Caco-2 (cell line): ENCODE measurements around the gene RASEF. TPM values are rescaled to one million over a fixed set of nuclear protein-coding genes. Genes with fewer than 3 reads are reported as not detected.

Experiments used
- BruUV-seq: library from RNA; stranded (reverse); fragments of 400-500 nt; replicated peaks from 2 replicates; lab custom pipeline; 2021; lab: Mats Ljungman, UMichigan
- CTCF ChIA-PET: fragments of 300-600 bp; sonication (Branson Sonifier 250); formaldehyde crosslinking; loops from one replicate; lab custom pipeline; 2022; ENCODE audit warnings: antibody characterized with exemption; lab: Charles Lee
- POLR2A ChIA-PET: fragments of 300-600 bp; sonication (Branson Sonifier 250); formaldehyde crosslinking; loops from one replicate; lab custom pipeline; 2022; ENCODE audit warnings: antibody characterized with exemption; lab: Charles Lee
- DNase-seq, 2 experiments: peaks; one replicate each; pipeline versions ENCODE4 v3.0.0 to v3.0.0-alpha.2; 2020 to 2022
- H3K27me3 ChIP-seq: replicated peaks from 2 replicates; pipeline ENCODE4 v1.6.0; 2011; ENCODE audit warnings: low read length; ENCODE audit not compliant: control insufficient read depth, insufficient read depth
- H3K36me3 ChIP-seq: 2 replicates; pipeline ENCODE4 v1.5.1; 2011; ENCODE audit warnings: low read length; ENCODE audit not compliant: control insufficient read depth, insufficient read depth
- H3K4me1 ChIP-seq: fragments of 250-450 bp; sonication (Bioruptor Pico); 2 replicates; pipeline ENCODE4 v1.5.1; 2020; ENCODE audit warnings: mild to moderate bottlenecking
- H3K4me3 ChIP-seq: 2 replicates; pipeline ENCODE4 v1.5.1; 2011; ENCODE audit warnings: low read depth, mild to moderate bottlenecking, control low read depth, low read length
- H3K9me3 ChIP-seq: fragments of 250-450 bp; sonication (Bioruptor Pico); 2 replicates; pipeline ENCODE4 v1.5.1; 2020; ENCODE audit warnings: mild to moderate bottlenecking, moderate library complexity
- H3K27ac Mint-ChIP-seq: one replicate; pipeline ENCODE4 v1.8.0; 2022; ENCODE audit warnings: mixed read lengths; ENCODE audit not compliant: unreplicated experiment
- H3K27me3 Mint-ChIP-seq: one replicate; pipeline ENCODE4 v1.8.0; 2022; ENCODE audit warnings: mixed read lengths; ENCODE audit not compliant: insufficient read depth, unreplicated experiment
- H3K36me3 Mint-ChIP-seq: one replicate; pipeline ENCODE4 v1.8.0; 2022; ENCODE audit warnings: mild to moderate bottlenecking, mixed read lengths; ENCODE audit not compliant: insufficient read depth, unreplicated experiment
- H3K4me1 Mint-ChIP-seq: one replicate; pipeline ENCODE4 v1.8.0; 2022; ENCODE audit warnings: low read depth, mixed read lengths; ENCODE audit not compliant: unreplicated experiment
- H3K4me3 Mint-ChIP-seq: one replicate; pipeline ENCODE4 v1.8.0; 2022; ENCODE audit warnings: mild to moderate bottlenecking, moderate library complexity, mixed read lengths; ENCODE audit not compliant: unreplicated experiment
- H3K9me3 Mint-ChIP-seq: one replicate; pipeline ENCODE4 v1.8.0; 2022; ENCODE audit warnings: mixed read lengths; ENCODE audit not compliant: unreplicated experiment
- intact Hi-C: fragments of 100-400 bp; cut with micrococcal nuclease; formaldehyde crosslinking; loops from one replicate; pipeline ENCODE4 v1.10.0; 2022; ENCODE audit not compliant: unreplicated experiment
- total RNA-seq: library from RNA; stranded (reverse); gene quantifications from 2 replicates; pipeline ENCODE4 v1.2.3, GENCODE V29; 2022
- TF ChIP-seq, protein P1 (sequence below), 2 experiments: fragments of 200-600 bp in 1 of 2; IDR thresholded peaks; 1 replicate in 1 of 2; 2 replicates in 1 of 2; pipeline versions ENCODE4 v1.5.1 to v1.8.0; 2011 to 2022; ENCODE audit warnings: antibody characterized with exemption in 1 of 2, control low read depth in 1 of 2, inconsistent platforms in 1 of 2, low read depth in 1 of 2, low read length in 1 of 2, mild to moderate bottlenecking in 1 of 2, moderate library complexity in 1 of 2; ENCODE audit not compliant: insufficient read depth in 1 of 2, severe bottlenecking in 1 of 2, unreplicated experiment in 1 of 2

The RASEF gene
- total RNA-seq, 1 experiment from 2014 or later, result 0.32 TPM

DNA sequence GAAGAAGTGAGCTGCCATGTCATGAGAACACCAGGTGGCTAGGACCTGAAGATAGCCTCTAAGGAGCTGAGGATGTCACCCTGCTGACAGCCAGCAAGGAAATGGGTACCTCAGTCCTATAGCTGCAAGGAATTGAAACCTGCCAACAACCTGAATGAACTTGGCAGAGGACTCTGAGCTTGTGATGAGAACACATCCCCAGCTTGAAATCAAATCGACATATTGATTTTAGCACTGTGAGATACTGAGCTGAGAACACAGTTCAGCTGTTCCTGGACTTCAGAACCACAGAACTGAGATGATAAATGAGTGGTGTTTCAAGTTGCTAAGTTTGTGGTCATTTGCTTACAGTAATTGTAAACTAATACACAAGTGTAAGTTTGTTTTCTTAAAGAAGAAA is 5.5 kb upstream of the RASEF start:
- TF ChIP-seq, protein P1, sequence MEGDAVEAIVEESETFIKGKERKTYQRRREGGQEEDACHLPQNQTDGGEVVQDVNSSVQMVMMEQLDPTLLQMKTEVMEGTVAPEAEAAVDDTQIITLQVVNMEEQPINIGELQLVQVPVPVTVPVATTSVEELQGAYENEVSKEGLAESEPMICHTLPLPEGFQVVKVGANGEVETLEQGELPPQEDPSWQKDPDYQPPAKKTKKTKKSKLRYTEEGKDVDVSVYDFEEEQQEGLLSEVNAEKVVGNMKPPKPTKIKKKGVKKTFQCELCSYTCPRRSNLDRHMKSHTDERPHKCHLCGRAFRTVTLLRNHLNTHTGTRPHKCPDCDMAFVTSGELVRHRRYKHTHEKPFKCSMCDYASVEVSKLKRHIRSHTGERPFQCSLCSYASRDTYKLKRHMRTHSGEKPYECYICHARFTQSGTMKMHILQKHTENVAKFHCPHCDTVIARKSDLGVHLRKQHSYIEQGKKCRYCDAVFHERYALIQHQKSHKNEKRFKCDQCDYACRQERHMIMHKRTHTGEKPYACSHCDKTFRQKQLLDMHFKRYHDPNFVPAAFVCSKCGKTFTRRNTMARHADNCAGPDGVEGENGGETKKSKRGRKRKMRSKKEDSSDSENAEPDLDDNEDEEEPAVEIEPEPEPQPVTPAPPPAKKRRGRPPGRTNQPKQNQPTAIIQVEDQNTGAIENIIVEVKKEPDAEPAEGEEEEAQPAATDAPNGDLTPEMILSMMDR (IDR thresholded peaks at IDR 0.05; ENCODE audit: insufficient read depth in 1 of 2, low read depth in 1 of 2, low read length in 1 of 2, severe bottlenecking in 1 of 2, unreplicated experiment in 1 of 2), result no peak
- Histone ChIP-seq H3K9me3 (no peaks in the 10 kb centered on the region), H3K4me3 (no peak overlapping the region), H3K4me1 (no peaks in the 10 kb centered on the region), H3K27me3 (no peaks in the 10 kb centered on the region), H3K36me3 (no peaks in the 10 kb centered on the region)
- peaks cover 5% of the 10 kb centered on the region for H3K27me3 Mint-ChIP-seq
- no peaks in the 10 kb centered on the region for H3K9me3 Mint-ChIP-seq
- no peaks in the 10 kb centered on the region for H3K36me3 Mint-ChIP-seq
- intact Hi-C loops, result no loop called here
- ChIA-PET POLR2A (no interaction called here), CTCF (no interaction called here)
- H3K4me1 Mint-ChIP-seq, result no peaks in the 10 kb centered on the region
- no peak overlapping the region for H3K4me3 Mint-ChIP-seq
- DNase-seq, result no peak
- no peak overlapping the region for H3K27ac Mint-ChIP-seq
- no TSS peak for BruUV-seq

DNA sequence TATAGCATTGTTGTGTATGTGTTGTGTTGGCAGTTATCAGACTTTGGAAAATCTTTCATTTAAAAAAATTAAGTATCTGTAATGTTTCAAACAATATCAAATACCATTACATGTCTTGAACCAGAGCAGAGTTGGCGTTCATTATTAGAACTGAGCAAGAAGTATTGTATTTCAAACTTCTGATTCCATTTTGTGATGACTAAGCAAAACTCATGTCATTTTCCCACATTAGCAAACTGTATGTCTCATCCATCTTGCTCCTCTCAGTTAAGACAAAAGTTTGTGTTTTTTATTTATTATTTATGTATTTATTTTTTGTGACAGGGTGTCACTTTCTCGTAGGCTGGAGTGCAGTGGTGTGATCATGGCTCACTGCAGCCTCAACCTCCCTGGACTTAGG is 4.6 kb upstream of the RASEF start:
- no TSS peak for BruUV-seq
- Histone ChIP-seq H3K9me3 (no peaks in the 10 kb centered on the region), H3K27me3 (no peaks in the 10 kb centered on the region), H3K36me3 (no peaks in the 10 kb centered on the region), H3K4me3 (no peak overlapping the region), H3K4me1 (no peaks in the 10 kb centered on the region)
- H3K36me3 Mint-ChIP-seq, result no peaks in the 10 kb centered on the region
- ChIA-PET POLR2A (no interaction called here), CTCF (no interaction called here)
- H3K27me3 Mint-ChIP-seq, result peaks cover 5% of the 10 kb centered on the region
- no peaks in the 10 kb centered on the region for H3K9me3 Mint-ChIP-seq
- DNase-seq, result no peak
- no peaks in the 10 kb centered on the region for H3K4me1 Mint-ChIP-seq
- intact Hi-C loops, result no loop called here
- TF ChIP-seq, protein P1 (IDR thresholded peaks at IDR 0.05; ENCODE audit: insufficient read depth in 1 of 2, low read depth in 1 of 2, low read length in 1 of 2, severe bottlenecking in 1 of 2, unreplicated experiment in 1 of 2), result no peak
- no peak overlapping the region for H3K27ac Mint-ChIP-seq
- H3K4me3 Mint-ChIP-seq, result no peak overlapping the region

DNA sequence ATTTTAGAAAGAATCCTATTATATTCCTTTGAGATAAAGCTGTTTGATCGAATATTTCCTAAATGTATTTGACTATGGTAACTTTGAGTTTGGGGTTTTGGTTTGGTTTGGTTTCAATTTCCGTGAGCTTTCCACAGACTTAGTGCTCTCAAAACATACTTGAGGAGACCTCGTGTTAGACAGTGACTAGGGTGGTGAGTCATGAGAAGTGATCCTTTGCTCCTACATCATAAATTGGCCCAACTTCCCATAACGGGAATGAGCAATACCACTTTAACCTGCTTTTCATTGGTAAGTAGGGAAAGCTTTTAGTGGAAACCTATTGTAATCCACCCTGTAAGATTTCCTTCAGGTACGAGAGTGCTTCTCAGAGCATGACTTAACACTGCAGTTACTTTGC is 3.8 kb upstream of the RASEF start:
- CTCF ChIA-PET, result no interaction called here
- TF ChIP-seq, protein P1 (IDR thresholded peaks at IDR 0.05; ENCODE audit: insufficient read depth in 1 of 2, low read depth in 1 of 2, low read length in 1 of 2, severe bottlenecking in 1 of 2, unreplicated experiment in 1 of 2), result no peak
- Histone ChIP-seq H3K27me3 (no peaks in the 10 kb centered on the region), H3K9me3 (no peaks in the 10 kb centered on the region), H3K36me3 (no peaks in the 10 kb centered on the region), H3K4me3 (no peak overlapping the region), H3K4me1 (no peaks in the 10 kb centered on the region)
- H3K27me3 Mint-ChIP-seq, result peaks cover 5% of the 10 kb centered on the region
- H3K4me1 Mint-ChIP-seq, result no peaks in the 10 kb centered on the region
- no peaks in the 10 kb centered on the region for H3K36me3 Mint-ChIP-seq
- H3K4me3 Mint-ChIP-seq, result no peak overlapping the region
- intact Hi-C loops, result no loop called here
- BruUV-seq, result no TSS peak
- POLR2A ChIA-PET, result no interaction called here
- no peak overlapping the region for H3K27ac Mint-ChIP-seq
- no peaks in the 10 kb centered on the region for H3K9me3 Mint-ChIP-seq
- no peak for DNase-seq
